OCI-M2 (cell line): ENCODE results near the gene CEP250.

ENCODE experiments used
- DNase-seq: peaks from one replicate; lab custom pipeline; 2025; ENCODE audit not compliant: unreplicated experiment; lab: John Stamatoyannopoulos, UW

The CEP250 gene

GRCh38 chr20:35560541-35560940 is 105.1 kb downstream of the CEP250 start:
- no peak for DNase-seq

DNA sequence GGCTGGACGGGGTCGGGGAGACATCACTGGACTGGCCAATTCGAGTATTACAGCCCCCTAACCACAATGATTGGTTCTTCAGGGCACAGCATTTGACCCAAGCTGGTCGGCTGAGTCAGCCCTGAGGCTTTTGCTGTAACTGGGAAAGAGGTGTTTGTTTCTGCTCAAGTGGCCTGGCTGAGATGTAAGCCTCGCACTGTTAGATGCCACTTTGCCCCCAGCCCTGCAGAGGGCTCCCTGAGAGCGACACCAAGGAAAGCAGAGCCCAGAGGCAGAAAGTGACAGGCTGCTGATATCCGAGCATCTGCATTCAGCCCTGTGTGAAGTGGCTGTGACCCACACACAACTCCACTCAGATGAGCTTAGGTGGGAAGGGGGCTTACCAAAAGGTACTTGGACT is 105.9 kb downstream of the CEP250 start:
- DNase-seq: no peak

GRCh38 chr20:35561671-35562070 is 106.3 kb downstream of the CEP250 start:
- no peak for DNase-seq

DNA sequence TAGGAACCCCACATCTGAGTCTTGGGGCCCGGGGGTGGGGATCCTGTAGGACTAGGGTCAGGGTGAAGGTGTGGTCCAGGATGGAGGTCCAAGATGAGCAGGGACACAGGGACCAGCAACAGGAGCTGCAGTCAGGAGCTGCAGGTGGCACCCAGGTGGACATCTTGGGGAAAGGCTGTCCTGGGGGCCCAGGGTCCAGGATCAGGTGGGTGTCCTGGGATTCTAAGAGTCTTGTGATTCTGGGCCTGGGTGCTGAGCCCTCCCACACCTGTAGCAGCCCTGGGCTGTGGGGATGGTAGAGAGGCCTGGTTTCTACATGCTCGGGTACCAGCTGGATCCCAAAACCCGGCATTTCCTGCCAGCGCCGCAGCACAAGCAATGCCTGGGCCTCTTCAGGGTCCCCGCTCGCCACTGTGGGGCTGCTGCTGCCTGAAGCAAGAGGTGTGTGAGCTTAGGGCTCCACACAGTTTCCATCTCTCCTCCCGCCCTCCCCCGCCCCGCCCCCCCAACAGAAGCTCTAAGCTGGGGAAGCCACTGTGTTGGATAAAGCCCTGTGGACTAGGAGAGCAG is 107.2 kb downstream of the CEP250 start:
- DNase-seq: no peak

DNA sequence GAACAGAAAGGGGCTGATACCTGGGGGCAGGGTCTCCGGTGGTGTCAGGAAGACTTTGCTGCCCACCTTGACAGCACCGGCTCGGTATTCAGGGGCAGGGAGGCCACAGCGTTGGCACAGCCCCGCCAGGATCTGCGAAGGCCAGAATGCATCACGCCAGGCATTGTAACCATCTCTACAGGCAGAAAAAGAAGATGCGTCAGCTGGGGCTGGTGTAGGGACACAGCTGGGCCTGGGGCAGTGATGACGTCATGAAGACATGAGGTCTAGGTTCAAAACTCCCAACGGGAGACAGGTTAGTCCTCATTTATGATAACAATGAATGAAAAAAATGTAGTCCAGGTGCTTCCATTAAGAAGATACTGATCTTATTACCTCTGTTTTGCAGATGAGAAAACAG is 108.4 kb downstream of the CEP250 start:
- no peak for DNase-seq

DNA sequence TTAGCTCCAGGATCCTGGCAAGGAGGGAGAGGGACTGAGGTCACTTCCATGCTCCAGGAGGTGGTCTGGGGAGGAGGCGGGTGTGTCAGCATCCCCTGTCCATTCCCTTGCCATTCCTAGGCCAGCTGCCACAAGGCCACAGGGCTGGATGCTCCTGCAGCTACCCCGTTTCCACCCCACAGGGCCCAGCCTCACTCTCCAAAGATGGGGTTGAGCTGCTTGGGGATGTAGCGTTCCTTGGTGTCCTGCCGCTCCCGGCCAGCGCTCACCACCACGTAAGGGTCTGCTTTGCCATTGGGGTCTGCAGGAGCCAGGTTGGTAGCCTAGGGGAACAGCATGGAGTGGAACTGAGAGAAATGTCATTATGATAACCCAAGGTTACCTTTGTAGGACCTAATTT is 109.5 kb downstream of the CEP250 start:
- DNase-seq: no peak

DNA sequence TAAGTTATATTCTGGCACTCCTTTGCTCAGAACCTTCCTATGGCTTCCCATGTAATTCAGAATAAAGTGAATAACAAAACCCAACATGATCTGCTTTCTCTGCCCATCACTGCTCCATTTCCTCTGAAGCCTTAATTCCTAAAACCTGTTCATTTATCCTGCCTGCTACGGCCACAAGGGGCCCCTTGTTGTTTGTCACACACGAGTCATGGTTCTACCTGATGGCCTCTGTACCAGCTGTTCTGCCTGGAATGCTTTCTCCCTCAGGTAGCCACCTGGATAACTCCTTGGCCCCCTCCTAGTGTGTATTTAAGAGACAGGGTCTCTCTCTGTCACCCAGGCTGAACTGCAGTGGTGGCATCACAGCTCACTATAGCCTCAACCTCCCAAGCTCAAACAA is 113.2 kb downstream of the CEP250 start:
- DNase-seq: no peak
